GM21447 (cell line): ENCODE measurements around the gene WWOX.

Source experiments
- ATAC-seq: cut with Tn5 transposase; IDR thresholded peaks from one replicate; pipeline ENCODE4 v1.9.1; 2021; ENCODE audit not compliant: unreplicated experiment

WWOX gene

GRCh38 chr16:78805556-78805955 lies 706.1 kb downstream of the WWOX start:
- ATAC-seq: no peak

- no peak for ATAC-seq
These were observed 711.8 kb downstream of the WWOX start for GRCh38 chr16:78811247-78811646.

- no peak for ATAC-seq
These were observed 713.1 kb downstream of the WWOX start for GRCh38 chr16:78812582-78812981.

GRCh38 chr16:78813661-78814311 lies 714.3 kb downstream of the WWOX start:
- no peak for ATAC-seq

- no peak for ATAC-seq
These were observed 716.3 kb downstream of the WWOX start for GRCh38 chr16:78815713-78816112.

- no peak for ATAC-seq
These were observed 717.2 kb downstream of the WWOX start for GRCh38 chr16:78816499-78817195.

GRCh38 chr16:78817200-78817739 lies 717.8 kb downstream of the WWOX start:
- no peak for ATAC-seq

GRCh38 chr16:78821335-78821734 lies 721.9 kb downstream of the WWOX start:
- ATAC-seq: no peak

GRCh38 chr16:78822509-78822908 lies 723.1 kb downstream of the WWOX start:
- no peak for ATAC-seq

GRCh38 chr16:78823027-78823426 lies 723.6 kb downstream of the WWOX start:
- no peak for ATAC-seq

- ATAC-seq: no peak
These were observed 729.8 kb downstream of the WWOX start for GRCh38 chr16:78829280-78829679.

- ATAC-seq: no peak
These were observed 731.1 kb downstream of the WWOX start for GRCh38 chr16:78830599-78830998.

GRCh38 chr16:78832100-78832499 lies 732.6 kb downstream of the WWOX start:
- ATAC-seq: no peak

GRCh38 chr16:78836802-78837491 lies 737.5 kb downstream of the WWOX start:
- ATAC-seq: no peak

GRCh38 chr16:78837706-78838105 lies 738.3 kb downstream of the WWOX start:
- ATAC-seq: no peak

GRCh38 chr16:78838276-78838675 lies 738.8 kb downstream of the WWOX start:
- ATAC-seq: no peak

- ATAC-seq: no peak
These were observed 743.5 kb downstream of the WWOX start for GRCh38 chr16:78842950-78843349.

- ATAC-seq: no peak
These were observed 744.5 kb downstream of the WWOX start for GRCh38 chr16:78843978-78844377.

- no peak for ATAC-seq
These were observed 745.2 kb downstream of the WWOX start for GRCh38 chr16:78844682-78845081.

GRCh38 chr16:78851266-78851665 lies 751.8 kb downstream of the WWOX start:
- no peak for ATAC-seq

- no peak for ATAC-seq
These were observed 752.7 kb downstream of the WWOX start for GRCh38 chr16:78852081-78852635.

GRCh38 chr16:78862022-78862421 lies 762.6 kb downstream of the WWOX start:
- ATAC-seq: no peak
